ENCODE measurements around the gene RPS19. TPM values are rescaled to one million over a fixed set of nuclear protein-coding genes. Genes with fewer than 3 reads are reported as not detected.
A peak's percentile ranks its signal among the peaks of the same experiment; 100 is the strongest.

RPS19 gene
- total RNA-seq, 1 donor from 2014 or later = 2,943 TPM

- intact Hi-C loops (cut with micrococcal nuclease) = no loop called here
- Mint-ChIP-seq H3K4me1 (ENCODE audit: low read depth) (peaks cover 12% of the 10 kb centered on the region), H3K27me3 (ENCODE audit: low read depth) (peaks cover 12% of the 10 kb centered on the region), H3K4me3 (ENCODE audit: low read depth) (no peak overlapping the region), H3K27ac (no peak overlapping the region), H3K9me3 (no peaks in the 10 kb centered on the region), H3K36me3 (ENCODE audit: low read depth) (peaks cover 4% of the 10 kb centered on the region)
- no peak for DNase-seq (ENCODE audit: low spot score)
These were observed 60.1 kb downstream of the RPS19 start for GRCh38 chr19:41919948-41920712.

- H3K36me3 Mint-ChIP-seq (ENCODE audit: low read depth) = peaks cover 4% of the 10 kb centered on the region
- no peak overlapping the region for H3K27ac Mint-ChIP-seq
- no peak for DNase-seq (ENCODE audit: low spot score)
- no peaks in the 10 kb centered on the region for H3K9me3 Mint-ChIP-seq
- peaks cover 12% of the 10 kb centered on the region for H3K4me1 Mint-ChIP-seq (ENCODE audit: low read depth)
- no peak overlapping the region for H3K4me3 Mint-ChIP-seq (ENCODE audit: low read depth)
- intact Hi-C loops (cut with micrococcal nuclease) = no loop called here
- peaks cover 12% of the 10 kb centered on the region for H3K27me3 Mint-ChIP-seq (ENCODE audit: low read depth)
These were observed 61.0 kb downstream of the RPS19 start for GRCh38 chr19:41920882-41921576.

GRCh38 chr19:41921577-41922576 is 61.8 kb downstream of the RPS19 start:
- Mint-ChIP-seq H3K27me3 (ENCODE audit: low read depth) (peaks cover 12% of the 10 kb centered on the region), H3K4me3 (ENCODE audit: low read depth) (no peak overlapping the region), H3K27ac (peak overlapping the region; percentile 17), H3K4me1 (ENCODE audit: low read depth) (peaks cover 12% of the 10 kb centered on the region), H3K36me3 (ENCODE audit: low read depth) (peaks cover 4% of the 10 kb centered on the region), H3K9me3 (no peaks in the 10 kb centered on the region)
- DNase-seq (ENCODE audit: low spot score) = no peak
- intact Hi-C loops (cut with micrococcal nuclease) = no loop called here

Other genes with a start within 250 kb of the RPS19 start
- not detected in 2 replicates for gene CEACAM4, start 233.2 kb upstream of the RPS19 start, total RNA-seq
- not detected in 2 replicates for gene CEACAM7, start 172.0 kb upstream of the RPS19 start, total RNA-seq
- not detected in 2 replicates for gene CEACAM5, start 151.6 kb upstream of the RPS19 start, total RNA-seq
- not detected in 2 replicates for gene CEACAM6, start 104.7 kb upstream of the RPS19 start, total RNA-seq
- not detected in 2 replicates for gene CEACAM3, start 63.7 kb upstream of the RPS19 start, total RNA-seq
- not detected in 2 replicates for gene LYPD4, start 15.6 kb upstream of the RPS19 start, total RNA-seq
- gene DMRTC2, start 15.2 kb upstream of the RPS19 start, total RNA-seq = not detected in 2 replicates
- gene CD79A, start 17.0 kb downstream of the RPS19 start, total RNA-seq = 0.67 and 0.84 TPM in 2 replicates
- gene ARHGEF1, start 22.9 kb downstream of the RPS19 start, total RNA-seq = 340 and 353 TPM in 2 replicates
- 2.1 and 2.3 TPM in 2 replicates for gene ERFL, start 68.2 kb downstream of the RPS19 start, total RNA-seq
- 54.0 and 57.6 TPM in 2 replicates for gene RABAC1, start 99.1 kb downstream of the RPS19 start, total RNA-seq
- 0.97 and 1.7 TPM in 2 replicates for gene ATP1A3, start 134.0 kb downstream of the RPS19 start, total RNA-seq
- gene GRIK5, start 210.0 kb downstream of the RPS19 start, total RNA-seq = 2.4 and 3.3 TPM in 2 replicates
- gene ZNF574, start 215.9 kb downstream of the RPS19 start, total RNA-seq = 15.7 and 16.6 TPM in 2 replicates

Data from activated T-helper 2 cell treated with anti-CD3 and anti-CD28 coated beads, Interferon-gamma antibody, Interleukin-2, Interleukin-4, amounts not matched to agents 10 μg/mL and 5 μg/mL and 100 μg/mL, durations not matched to agents 14 hours and 24 hours and 36 hours (primary cell).